CD4-positive, alpha-beta T cell treated with Interleukin-6 at 100 ng/mL for 8 hours (primary cell): Measurements from ENCODE around the gene FUT6.
"Not testable (repeated sequence)": the region's sequence is repeated elsewhere in the genome, so short reads cannot be mapped to it uniquely, and the experiment has no call there.

Source experiments
- DNase-seq: peaks from one replicate; pipeline ENCODE4 v3.0.0-alpha.2; 2020; ENCODE audit warnings: mixed read lengths, low spot score

Gene FUT6, protein sequence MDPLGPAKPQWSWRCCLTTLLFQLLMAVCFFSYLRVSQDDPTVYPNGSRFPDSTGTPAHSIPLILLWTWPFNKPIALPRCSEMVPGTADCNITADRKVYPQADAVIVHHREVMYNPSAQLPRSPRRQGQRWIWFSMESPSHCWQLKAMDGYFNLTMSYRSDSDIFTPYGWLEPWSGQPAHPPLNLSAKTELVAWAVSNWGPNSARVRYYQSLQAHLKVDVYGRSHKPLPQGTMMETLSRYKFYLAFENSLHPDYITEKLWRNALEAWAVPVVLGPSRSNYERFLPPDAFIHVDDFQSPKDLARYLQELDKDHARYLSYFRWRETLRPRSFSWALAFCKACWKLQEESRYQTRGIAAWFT

GRCh38 chr19:5839065-5840017 lies at the start of gene FUT6:
Gene FUT6 (minus strand): TSS chr19:5839702. CDS start chr19:5832567, 7,135 bp downstream.
- no peak for DNase-seq

DNA sequence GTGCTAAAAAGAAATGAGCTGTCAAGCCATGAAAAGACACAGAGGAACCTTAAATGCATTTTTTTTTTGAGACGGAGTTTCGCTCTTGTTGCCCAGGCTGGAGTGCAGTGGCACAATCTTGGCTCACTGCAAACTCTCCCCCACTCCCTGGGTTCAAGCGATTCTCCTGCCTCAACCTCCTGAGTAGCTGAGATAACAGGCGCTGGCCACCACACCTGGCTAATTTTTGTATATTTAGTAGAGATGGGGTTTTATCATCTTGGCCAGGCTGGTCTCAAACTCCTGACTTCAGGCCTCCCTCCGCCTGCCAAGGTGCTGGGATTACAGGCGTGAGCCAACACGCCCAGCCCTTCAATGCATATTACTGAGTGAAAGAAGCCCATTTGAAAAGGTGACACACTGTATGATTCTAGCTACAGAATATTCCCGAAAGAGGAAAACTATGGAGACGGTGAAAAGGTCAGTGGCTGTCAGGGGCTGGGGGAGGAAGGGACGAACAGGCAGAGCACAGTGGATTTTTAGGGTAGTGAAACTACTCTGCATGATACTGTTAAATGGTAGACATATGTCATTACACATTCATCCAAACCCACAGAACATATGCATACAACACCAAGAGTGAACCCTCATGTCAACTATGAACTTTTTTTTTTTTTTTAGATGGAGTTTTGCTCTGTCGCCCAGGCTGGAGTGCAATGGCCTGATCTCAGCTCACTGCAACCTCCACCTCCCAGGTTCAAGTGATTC lies 44.7 kb upstream of the FUT6 start:
- DNase-seq: not testable (repeated sequence)

DNA sequence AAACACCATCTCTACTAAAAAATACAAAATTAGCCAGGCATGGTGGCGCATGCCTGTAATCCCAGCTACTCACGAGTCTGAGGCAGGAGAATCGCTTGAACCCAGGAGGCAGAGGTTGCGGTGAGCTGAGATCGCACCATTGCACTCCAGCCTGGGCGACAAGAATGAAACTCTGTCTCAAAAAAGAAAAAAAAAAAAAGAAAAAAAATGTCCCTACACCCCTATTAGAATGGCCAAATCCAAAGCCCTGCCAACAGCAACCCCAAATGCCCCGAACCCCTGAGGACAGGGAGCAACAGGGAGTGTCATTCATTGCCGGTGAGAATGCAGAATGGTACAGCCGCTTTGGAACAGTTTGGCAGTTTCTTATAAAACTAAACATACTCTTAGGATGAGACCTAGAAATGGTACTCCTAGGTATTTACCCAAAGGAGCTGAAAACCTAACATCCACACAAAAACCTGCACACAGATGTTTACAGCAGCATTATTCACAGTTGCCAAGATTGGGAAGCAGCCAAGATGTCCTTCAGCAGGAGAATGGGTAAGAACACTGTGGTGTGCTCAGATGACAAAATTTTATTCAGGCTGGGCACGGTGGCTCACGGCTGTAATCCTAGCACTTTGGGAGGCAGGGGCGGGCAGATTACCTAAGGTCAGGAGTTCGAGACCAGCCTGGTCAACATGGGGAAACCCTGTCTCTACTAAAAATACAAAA lies 43.8 kb upstream of the FUT6 start:
- not testable (repeated sequence) for DNase-seq

DNA sequence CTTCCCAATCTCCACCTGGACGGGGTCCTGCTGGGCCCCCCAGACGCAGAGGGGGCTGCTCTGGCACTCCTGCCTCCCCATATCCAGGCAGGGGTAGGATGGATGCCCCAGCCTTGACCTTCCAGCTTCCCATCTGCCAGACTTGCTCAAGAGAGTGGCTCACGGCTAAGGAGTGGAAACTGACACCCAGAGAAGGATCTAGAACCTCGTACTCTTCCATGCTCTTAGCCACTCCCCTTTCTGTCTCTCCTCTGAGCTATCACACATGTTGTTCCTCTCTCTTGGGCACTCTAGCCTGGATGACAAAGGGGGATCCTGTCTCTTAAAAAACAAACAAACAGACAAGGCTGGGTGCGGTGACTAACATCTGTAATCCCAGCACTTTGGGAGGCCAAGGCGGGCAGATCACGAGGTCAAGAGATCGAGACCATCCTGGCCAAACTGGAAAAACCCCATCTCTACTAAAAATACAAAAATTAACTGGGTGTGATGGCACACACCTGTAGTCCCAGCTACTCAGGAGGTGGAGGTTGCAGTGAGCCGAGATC lies 43.0 kb upstream of the FUT6 start:
- no peak for DNase-seq

- no peak for DNase-seq
Measured at GRCh38 chr19:5881543-5882299, 42.2 kb upstream of the FUT6 start.

- DNase-seq: no peak
Measured at GRCh38 chr19:5880604-5881078, 41.1 kb upstream of the FUT6 start.

- DNase-seq: no peak
Measured at GRCh38 chr19:5880196-5880595, 40.7 kb upstream of the FUT6 start.

- no peak for DNase-seq
Measured at GRCh38 chr19:5877882-5878281, 38.4 kb upstream of the FUT6 start.

DNA sequence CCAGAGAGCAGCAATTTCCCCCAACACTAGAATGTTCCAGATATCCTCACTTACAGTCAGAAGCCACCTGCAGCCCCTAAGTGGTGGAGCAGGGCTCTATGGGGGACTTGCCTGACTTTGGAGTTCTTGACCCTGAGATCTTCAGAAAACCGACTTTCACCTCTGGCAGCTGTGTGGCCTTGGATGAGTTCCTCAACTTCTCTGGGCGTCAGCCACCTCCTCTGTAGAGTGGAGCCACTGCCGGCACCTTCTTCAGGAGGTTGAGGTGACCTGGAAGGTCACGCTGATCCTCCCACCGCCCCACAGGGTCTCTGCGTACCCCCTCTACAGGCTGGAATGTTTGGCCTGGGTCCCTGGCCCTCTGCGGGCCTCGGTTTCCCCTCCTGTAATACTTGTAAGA lies 37.9 kb upstream of the FUT6 start:
- DNase-seq: no peak

- DNase-seq: not testable (repeated sequence)
Measured at GRCh38 chr19:5874496-5874895, 35.0 kb upstream of the FUT6 start.

- DNase-seq: no peak
Measured at GRCh38 chr19:5873617-5874199, 34.2 kb upstream of the FUT6 start.

DNA sequence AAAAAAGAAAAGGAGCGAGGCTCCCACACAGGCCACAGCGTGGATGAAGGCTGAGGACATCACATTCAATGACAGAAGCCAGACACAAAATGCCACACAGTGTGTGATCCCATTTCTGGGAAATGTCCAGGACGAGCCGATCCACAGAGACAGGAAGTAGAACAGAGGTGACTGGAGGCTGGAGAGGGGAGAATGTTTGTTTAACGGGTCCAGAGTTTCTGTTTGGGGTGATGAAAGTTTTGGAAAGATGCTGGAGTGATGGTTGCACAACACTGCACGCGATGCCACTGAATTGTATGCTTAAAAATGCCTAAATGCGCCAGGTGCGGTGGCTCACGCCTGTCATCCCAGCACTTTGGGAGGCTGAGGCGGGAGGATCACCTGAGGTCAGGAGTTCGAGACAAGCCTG lies 31.5 kb upstream of the FUT6 start:
- no peak for DNase-seq

DNA sequence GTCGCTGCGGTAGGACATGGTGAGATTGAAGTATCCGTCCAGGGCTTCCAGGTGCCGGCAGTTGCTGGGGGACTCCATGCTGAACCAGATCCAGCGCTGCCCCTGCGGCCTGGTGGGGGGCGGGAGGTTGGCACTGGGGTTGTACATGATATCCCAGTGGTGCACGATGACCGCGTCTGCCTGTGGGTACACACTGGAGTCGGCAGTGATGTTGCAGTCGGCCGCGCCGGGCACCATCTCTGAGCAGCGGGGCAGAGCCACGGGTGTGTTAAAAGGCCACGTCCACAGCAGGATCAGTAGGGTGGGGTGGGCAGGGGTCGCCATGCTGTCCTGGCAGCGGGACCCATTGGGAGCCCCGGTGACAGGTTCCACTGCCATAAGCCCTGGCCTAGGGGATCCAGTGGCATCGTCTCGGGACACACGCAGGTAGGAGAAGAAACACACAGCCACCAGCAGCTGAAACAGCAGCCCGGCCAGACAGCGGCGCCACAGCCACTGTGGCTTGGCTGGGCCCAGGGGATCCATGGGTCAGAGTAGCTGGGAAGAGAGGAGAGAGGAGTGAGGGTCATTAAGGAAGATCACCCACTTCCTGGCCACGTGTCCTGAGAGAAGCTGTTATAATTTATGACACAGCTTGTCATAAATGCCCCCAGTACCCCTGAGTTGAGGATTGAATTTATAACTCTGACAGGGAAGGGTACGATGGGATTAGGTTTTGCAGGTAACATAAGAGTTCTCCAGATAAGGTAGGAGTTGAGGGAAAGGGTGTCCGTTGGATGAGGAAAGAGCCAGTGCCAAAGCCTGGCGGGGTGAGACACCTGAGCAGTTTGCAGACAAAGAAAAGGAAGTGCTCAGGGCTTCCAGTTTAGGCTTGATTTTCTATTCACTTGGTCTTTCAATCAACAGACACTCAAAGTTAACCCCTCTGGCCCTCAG lies 28.0 kb upstream of the FUT6 start:
- no peak for DNase-seq

- no peak for DNase-seq
Measured at GRCh38 chr19:5865772-5866171, 26.3 kb upstream of the FUT6 start.

DNA sequence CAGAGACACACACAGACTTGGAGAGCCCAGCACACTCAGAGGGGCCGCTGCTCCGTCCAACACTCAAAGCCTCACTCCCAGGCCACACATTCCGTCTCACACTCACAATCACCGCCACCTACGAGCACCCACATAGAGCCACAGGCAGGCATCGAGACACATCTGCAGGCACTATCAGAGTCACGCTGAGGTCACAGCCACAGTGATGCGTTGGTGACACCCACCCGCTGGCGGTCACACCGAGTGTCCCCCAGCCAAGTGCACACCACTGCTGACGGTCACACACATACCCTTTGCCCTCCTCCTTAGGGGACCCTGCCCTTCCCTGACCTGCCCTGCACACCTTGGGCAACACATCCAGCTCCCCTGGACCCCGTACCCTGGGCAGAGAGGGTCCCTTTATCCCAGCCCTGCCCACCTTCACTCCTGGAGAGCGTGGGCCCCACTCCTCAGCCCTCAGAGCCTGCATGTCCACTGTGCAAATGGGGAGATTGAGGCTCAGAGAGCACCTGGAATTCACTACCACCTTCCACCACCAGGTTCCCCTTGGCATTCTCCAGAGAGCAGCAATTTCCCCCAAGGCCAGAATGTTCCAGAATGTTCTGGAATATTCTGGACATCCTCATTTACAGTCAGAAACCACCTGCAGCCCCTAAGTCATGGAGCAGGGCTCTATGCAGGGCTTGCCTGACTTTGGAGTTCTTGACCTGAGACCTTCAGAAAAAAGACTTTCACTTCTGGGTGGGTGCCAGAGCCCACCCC lies 25.4 kb upstream of the FUT6 start:
- no peak for DNase-seq

- no peak for DNase-seq
Measured at GRCh38 chr19:5864013-5864720, 24.7 kb upstream of the FUT6 start.

GRCh38 chr19:5863030-5863665 lies 23.6 kb upstream of the FUT6 start:
- DNase-seq: no peak
